ENCODE measurements around the gene BEND5.

GRCh38 chr1:48715921-48716320 is 60.8 kb downstream of the BEND5 start:
- TF ChIP-seq CTCF (IDR thresholded peaks at IDR 0.05; ENCODE audit: low read length) (no peak), EZH2 (IDR thresholded peaks at IDR 0.05; ENCODE audit: borderline replicate concordance, low read length) (no peak)

All from OCI-LY1 (cell line).